ENCODE measurements around the gene TRAPPC2B.
A peak's percentile ranks its signal among the peaks of the same experiment; 100 is the strongest.

The TRAPPC2B gene

GRCh38 chr19:57362997-57363687, at the start of gene TRAPPC2B, which contains the start of gene ZNF547:
TRAPPC2B (plus strand) TSS chr19:57363551; CDS start chr19:57364834, 1,283 bp downstream.
ZNF547 (plus strand) TSS chr19:57363551; CDS start chr19:57368556, 5,005 bp downstream.
- peak within 1 kb of the TSS; percentile 84 for H2AFZ ChIP-seq (ENCODE audit: low read length)
- H3K4me3 ChIP-seq (ENCODE audit: low read length), result peak within 1 kb of the TSS; percentile 72
- peak within 1 kb of the TSS; percentile 57; the same call in 1 of the 2 replicates for H3K27ac ChIP-seq (ENCODE audit: low read length)
- H3K79me2 ChIP-seq (ENCODE audit: low read length), result peaks cover 7% of the 10 kb centered on the region; the same call in 1 of the 2 replicates
- DNase-seq, result peak; percentile 99
- H3K27me3 ChIP-seq (replicated peaks; ENCODE audit: insufficient read depth, low read length), result no peaks in the 10 kb centered on the region
- no peaks in the 10 kb centered on the region for H3K9me2 ChIP-seq (replicated peaks; ENCODE audit: insufficient read depth, low read length)
- H3K4me1 ChIP-seq (ENCODE audit: low read length), result no peaks in the 10 kb centered on the region
- H4K20me1 ChIP-seq (ENCODE audit: insufficient read depth, low read length), result no peaks in the 10 kb centered on the region
- peak within 1 kb of the TSS; percentile 69 for H3K9ac ChIP-seq (ENCODE audit: low read length)
- no peak for TF ChIP-seq EZH2phosphoT487 (IDR thresholded peaks at IDR 0.05; ENCODE audit: low read length)
- TF ChIP-seq CTCF (IDR thresholded peaks at IDR 0.05; ENCODE audit: low read length), result no peak
- no peak for TF ChIP-seq EZH2 (optimal IDR thresholded peaks at IDR 0.05; ENCODE audit: low read depth, low read length)
- H3K9me3 ChIP-seq (replicated peaks; ENCODE audit: insufficient read depth, low read length), result no peaks in the 10 kb centered on the region
- peak within 1 kb of the TSS; percentile 69 for H3K4me2 ChIP-seq (ENCODE audit: low read depth, low read length)
- H3F3A ChIP-seq (ENCODE audit: insufficient read depth, low read length), result peaks cover 5% of the 10 kb centered on the region; the same call in 1 of the 2 replicates
- H3K36me3 ChIP-seq (replicated peaks; ENCODE audit: insufficient read depth, low read length), result no peaks in the 10 kb centered on the region

GRCh38 chr19:57314146-57314545, 49.2 kb upstream of the TRAPPC2B start:
- Histone ChIP-seq H4K20me1 (ENCODE audit: insufficient read depth, low read length) (no peaks in the 10 kb centered on the region), H3K9ac (ENCODE audit: low read length) (no peak overlapping the region), H3K9me3 (replicated peaks; ENCODE audit: insufficient read depth, low read length) (no peaks in the 10 kb centered on the region), H3K27ac (ENCODE audit: low read length) (no peak overlapping the region), H3K4me3 (ENCODE audit: low read length) (no peak overlapping the region), H3K9me2 (replicated peaks; ENCODE audit: insufficient read depth, low read length) (no peaks in the 10 kb centered on the region), H2AFZ (ENCODE audit: low read length) (no peak overlapping the region), H3K36me3 (replicated peaks; ENCODE audit: insufficient read depth, low read length) (no peaks in the 10 kb centered on the region), H3K27me3 (replicated peaks; ENCODE audit: insufficient read depth, low read length) (no peaks in the 10 kb centered on the region), H3K4me2 (ENCODE audit: low read depth, low read length) (no peak overlapping the region), H3K4me1 (ENCODE audit: low read length) (no peaks in the 10 kb centered on the region), H3F3A (ENCODE audit: insufficient read depth, low read length) (no peaks in the 10 kb centered on the region), H3K79me2 (ENCODE audit: low read length) (no peaks in the 10 kb centered on the region)
- no peak for TF ChIP-seq EZH2 (optimal IDR thresholded peaks at IDR 0.05; ENCODE audit: low read depth, low read length)
- no peak for DNase-seq

GRCh38 chr19:57317503-57317902, 45.8 kb upstream of the TRAPPC2B start:
- Histone ChIP-seq H2AFZ (ENCODE audit: low read length) (no peak overlapping the region), H3K36me3 (replicated peaks; ENCODE audit: insufficient read depth, low read length) (no peaks in the 10 kb centered on the region; the same call in 1 of the 2 replicates), H3F3A (ENCODE audit: insufficient read depth, low read length) (no peaks in the 10 kb centered on the region), H4K20me1 (ENCODE audit: insufficient read depth, low read length) (no peaks in the 10 kb centered on the region), H3K27ac (ENCODE audit: low read length) (no peak overlapping the region), H3K79me2 (ENCODE audit: low read length) (peaks cover 21% of the 10 kb centered on the region), H3K4me2 (ENCODE audit: low read depth, low read length) (no peak overlapping the region), H3K9me3 (replicated peaks; ENCODE audit: insufficient read depth, low read length) (no peaks in the 10 kb centered on the region), H3K4me3 (ENCODE audit: low read length) (no peak overlapping the region), H3K9me2 (replicated peaks; ENCODE audit: insufficient read depth, low read length) (no peaks in the 10 kb centered on the region), H3K4me1 (ENCODE audit: low read length) (peaks cover 12% of the 10 kb centered on the region), H3K27me3 (replicated peaks; ENCODE audit: insufficient read depth, low read length) (no peaks in the 10 kb centered on the region), H3K9ac (ENCODE audit: low read length) (no peak overlapping the region)
- DNase-seq, result no peak
- TF ChIP-seq CTCF (IDR thresholded peaks at IDR 0.05; ENCODE audit: low read length), result no peak
- no peak for TF ChIP-seq EZH2 (optimal IDR thresholded peaks at IDR 0.05; ENCODE audit: low read depth, low read length)
- TF ChIP-seq EZH2phosphoT487 (IDR thresholded peaks at IDR 0.05; ENCODE audit: low read length), result no peak

- H3K27ac ChIP-seq (ENCODE audit: low read length), result peak overlapping the region; percentile 47; the same call in 1 of the 2 replicates
- peaks cover 12% of the 10 kb centered on the region for H3K4me1 ChIP-seq (ENCODE audit: low read length)
- H3F3A ChIP-seq (ENCODE audit: insufficient read depth, low read length), result no peaks in the 10 kb centered on the region
- peak overlapping the region; percentile 85 for H2AFZ ChIP-seq (ENCODE audit: low read length)
- H3K9me2 ChIP-seq (replicated peaks; ENCODE audit: insufficient read depth, low read length), result no peaks in the 10 kb centered on the region
- DNase-seq, result no peak
- H3K9ac ChIP-seq (ENCODE audit: low read length), result peak overlapping the region; percentile 98; the same call in 1 of the 2 replicates
- no peaks in the 10 kb centered on the region for H4K20me1 ChIP-seq (ENCODE audit: insufficient read depth, low read length)
- H3K36me3 ChIP-seq (replicated peaks; ENCODE audit: insufficient read depth, low read length), result no peaks in the 10 kb centered on the region; the same call in 1 of the 2 replicates
- no peaks in the 10 kb centered on the region for H3K27me3 ChIP-seq (replicated peaks; ENCODE audit: insufficient read depth, low read length)
- H3K4me3 ChIP-seq (ENCODE audit: low read length), result peak overlapping the region; percentile 91
- H3K79me2 ChIP-seq (ENCODE audit: low read length), result peaks cover 26% of the 10 kb centered on the region
- no peak for TF ChIP-seq EZH2 (optimal IDR thresholded peaks at IDR 0.05; ENCODE audit: low read depth, low read length)
- no peak for TF ChIP-seq CTCF (IDR thresholded peaks at IDR 0.05; ENCODE audit: low read length)
- TF ChIP-seq EZH2phosphoT487 (IDR thresholded peaks at IDR 0.05; ENCODE audit: low read length), result no peak
- no peaks in the 10 kb centered on the region for H3K9me3 ChIP-seq (replicated peaks; ENCODE audit: insufficient read depth, low read length)
- H3K4me2 ChIP-seq (ENCODE audit: low read depth, low read length), result peak overlapping the region; percentile 54
Observed at GRCh38 chr19:57319869-57320179, 43.5 kb upstream of the TRAPPC2B start.
